ENCODE measurements around the gene SHH.
A peak's percentile ranks its signal among the peaks of the same experiment; 100 is the strongest.

Gene SHH

GRCh38 chr7:155790666-155791065 is 21.6 kb downstream of the SHH start:
- DNase-seq: no peak

GRCh38 chr7:155789001-155789725 is 23.1 kb downstream of the SHH start:
- DNase-seq: no peak

GRCh38 chr7:155788616-155789000 is 23.7 kb downstream of the SHH start:
- no peak for DNase-seq

GRCh38 chr7:155787171-155787851 is 25.0 kb downstream of the SHH start:
- no peak for DNase-seq

- no peak for DNase-seq
Measured at GRCh38 chr7:155786491-155786890, 25.8 kb downstream of the SHH start.

GRCh38 chr7:155785536-155785935 is 26.7 kb downstream of the SHH start:
- DNase-seq: no peak

- DNase-seq: no peak
Measured at GRCh38 chr7:155782466-155782865, 29.8 kb downstream of the SHH start.

- no peak for DNase-seq
Measured at GRCh38 chr7:155781433-155781832, 30.8 kb downstream of the SHH start.

GRCh38 chr7:155780884-155781283 is 31.4 kb downstream of the SHH start:
- no peak for DNase-seq

GRCh38 chr7:155778349-155778748 is 33.9 kb downstream of the SHH start:
- no peak for DNase-seq

GRCh38 chr7:155776606-155777005 is 35.7 kb downstream of the SHH start:
- no peak for DNase-seq

GRCh38 chr7:155775691-155776090 is 36.6 kb downstream of the SHH start:
- no peak for DNase-seq

- no peak for DNase-seq
Measured at GRCh38 chr7:155774947-155775346, 37.3 kb downstream of the SHH start.

- no peak for DNase-seq
Measured at GRCh38 chr7:155773531-155773930, 38.7 kb downstream of the SHH start.

- DNase-seq: no peak
Measured at GRCh38 chr7:155770241-155770640, 42.0 kb downstream of the SHH start.

- no peak for DNase-seq
Measured at GRCh38 chr7:155769701-155770100, 42.6 kb downstream of the SHH start.

GRCh38 chr7:155766966-155767916 is 45.0 kb downstream of the SHH start:
- no peak for DNase-seq

GRCh38 chr7:155766386-155766785 is 45.9 kb downstream of the SHH start:
- no peak for DNase-seq

GRCh38 chr7:155765458-155765857 is 46.8 kb downstream of the SHH start:
- DNase-seq: no peak

- peak; percentile 72 for DNase-seq
Measured at GRCh38 chr7:155764438-155764793, 47.8 kb downstream of the SHH start.

- DNase-seq: peak; percentile 71
Measured at GRCh38 chr7:155763691-155764437, 48.4 kb downstream of the SHH start.

- DNase-seq: no peak
Measured at GRCh38 chr7:155763122-155763521, 49.1 kb downstream of the SHH start.

- no peak for DNase-seq
Measured at GRCh38 chr7:155762655-155763054, 49.6 kb downstream of the SHH start.

Data from stimulated activated CD4-positive, alpha-beta T cell treated with anti-CD3 and anti-CD28 coated beads, Interleukin-15, amount 100 ng/mL, for 24 hours (primary cell).